ENCODE results near the gene SRRD.
"Not testable (repeated sequence)": the region's sequence is repeated elsewhere in the genome, so short reads cannot be mapped to it uniquely, and the experiment has no call there.

DNA sequence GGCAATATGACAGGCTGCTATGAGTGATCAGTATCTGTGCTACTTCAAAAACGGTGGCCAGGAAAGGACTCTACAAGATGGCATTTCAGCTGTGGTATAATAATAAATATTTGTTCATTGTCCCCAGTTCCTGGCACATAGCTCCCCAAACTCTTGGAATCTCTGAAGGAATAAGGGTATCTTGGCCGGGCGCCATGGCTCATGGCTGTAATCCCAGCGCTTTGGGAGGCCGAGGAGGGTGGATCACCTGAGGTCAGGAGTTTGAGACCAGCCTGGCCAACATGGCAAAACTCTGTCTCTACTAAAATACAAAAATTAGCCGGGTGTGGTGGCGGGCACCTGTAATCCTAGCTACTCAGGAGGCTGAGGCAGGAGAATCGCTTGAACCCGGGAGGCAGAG lies 44.8 kb downstream of the SRRD start:
- TF ChIP-seq, protein P1, sequence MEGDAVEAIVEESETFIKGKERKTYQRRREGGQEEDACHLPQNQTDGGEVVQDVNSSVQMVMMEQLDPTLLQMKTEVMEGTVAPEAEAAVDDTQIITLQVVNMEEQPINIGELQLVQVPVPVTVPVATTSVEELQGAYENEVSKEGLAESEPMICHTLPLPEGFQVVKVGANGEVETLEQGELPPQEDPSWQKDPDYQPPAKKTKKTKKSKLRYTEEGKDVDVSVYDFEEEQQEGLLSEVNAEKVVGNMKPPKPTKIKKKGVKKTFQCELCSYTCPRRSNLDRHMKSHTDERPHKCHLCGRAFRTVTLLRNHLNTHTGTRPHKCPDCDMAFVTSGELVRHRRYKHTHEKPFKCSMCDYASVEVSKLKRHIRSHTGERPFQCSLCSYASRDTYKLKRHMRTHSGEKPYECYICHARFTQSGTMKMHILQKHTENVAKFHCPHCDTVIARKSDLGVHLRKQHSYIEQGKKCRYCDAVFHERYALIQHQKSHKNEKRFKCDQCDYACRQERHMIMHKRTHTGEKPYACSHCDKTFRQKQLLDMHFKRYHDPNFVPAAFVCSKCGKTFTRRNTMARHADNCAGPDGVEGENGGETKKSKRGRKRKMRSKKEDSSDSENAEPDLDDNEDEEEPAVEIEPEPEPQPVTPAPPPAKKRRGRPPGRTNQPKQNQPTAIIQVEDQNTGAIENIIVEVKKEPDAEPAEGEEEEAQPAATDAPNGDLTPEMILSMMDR (IDR thresholded peaks at IDR 0.05) = not testable (repeated sequence)
- TF ChIP-seq SIN3A (IDR thresholded peaks at IDR 0.05; ENCODE audit: borderline replicate concordance, insufficient read depth, low read depth, low read length); POLR2AphosphoS5 (IDR thresholded peaks at IDR 0.05; ENCODE audit: low read depth, low read length); TCF7L2 (IDR thresholded peaks at IDR 0.05; ENCODE audit: low read depth, low read length): not testable (repeated sequence)

Data from Panc1 (cell line).